OCI-LY1 (cell line): ENCODE results near the gene GPRC5C.

Source experiments
- H2AFZ ChIP-seq: fragments of 200-600 bp; sonication (generic), shearing (Covaris generic); 2 replicates; pipeline ENCODE4 v1.6.0; 2014; ENCODE audit warnings: antibody characterized with exemption, mild to moderate bottlenecking, low read length
- H3F3A ChIP-seq: fragments of 200-600 bp; sonication (generic), shearing (Covaris generic); 2 replicates; pipeline ENCODE4 v1.6.0; 2014; ENCODE audit warnings: mild to moderate bottlenecking, antibody characterized with exemption, low read length, moderate library complexity; ENCODE audit not compliant: insufficient read depth
- H3K27ac ChIP-seq: fragments of 200-600 bp; sonication (generic); 2 replicates; pipeline ENCODE4 v1.5.1; 2014; ENCODE audit warnings: low read length, mixed run types, mild to moderate bottlenecking, low read depth; ENCODE audit not compliant: poor library complexity, severe bottlenecking
- H3K27me3 ChIP-seq: fragments of 200-600 bp; sonication (generic); 2 replicates; pipeline ENCODE4 v1.6.0; 2014; ENCODE audit warnings: antibody characterized with exemption, mild to moderate bottlenecking, low read length, moderate library complexity; ENCODE audit not compliant: insufficient read depth
- H3K36me3 ChIP-seq: fragments of 200-600 bp; sonication (generic); 2 replicates; pipeline ENCODE4 v1.6.1; 2014; ENCODE audit warnings: mild to moderate bottlenecking, antibody characterized with exemption, low read length, moderate library complexity, mixed read lengths; ENCODE audit not compliant: insufficient read depth
- H3K4me1 ChIP-seq: fragments of 200-600 bp; sonication (generic); 2 replicates; pipeline ENCODE4 v1.5.1; 2014; ENCODE audit warnings: mild to moderate bottlenecking, low read length, moderate library complexity; ENCODE audit not compliant: insufficient read depth, severe bottlenecking
- H3K4me2 ChIP-seq: fragments of 200-600 bp; sonication (generic), shearing (Covaris generic); 2 replicates; pipeline ENCODE4 v1.6.1; 2014; ENCODE audit warnings: low read length
- H3K4me3 ChIP-seq: fragments of 200-600 bp; sonication (generic); 2 replicates; pipeline ENCODE4 v1.5.1; 2014; ENCODE audit warnings: low read length, low read depth, mild to moderate bottlenecking, mixed read lengths; ENCODE audit not compliant: poor library complexity, severe bottlenecking
- H3K79me2 ChIP-seq: fragments of 200-600 bp; shearing (Covaris generic); 2 replicates; pipeline ENCODE4 v1.6.1; 2016; ENCODE audit warnings: mixed run types, low read length, mixed read lengths; ENCODE audit not compliant: insufficient read depth
- H3K9ac ChIP-seq: fragments of 200-600 bp; sonication (generic), shearing (Covaris generic); 2 replicates; pipeline ENCODE4 v1.6.1; 2014; ENCODE audit warnings: mild to moderate bottlenecking, low read length, mixed read lengths
- H3K9me2 ChIP-seq: fragments of 200-600 bp; sonication (generic), shearing (Covaris generic); 2 replicates; pipeline ENCODE4 v1.6.1; 2014; ENCODE audit warnings: low read depth, mild to moderate bottlenecking, low read length, mixed read lengths
- H3K9me3 ChIP-seq: fragments of 200-600 bp; shearing (Covaris generic); 2 replicates; pipeline ENCODE4 v1.6.1; 2014; ENCODE audit warnings: low read length, mixed read lengths
- H4K20me1 ChIP-seq: fragments of 200-600 bp; sonication (generic), shearing (Covaris generic); 2 replicates; pipeline ENCODE4 v1.6.0; 2016; ENCODE audit warnings: mild to moderate bottlenecking, low read length; ENCODE audit not compliant: insufficient read depth
- CTCF ChIP-seq: fragments of 200-600 bp; sonication (generic), shearing (Covaris generic); IDR thresholded peaks from 2 replicates; pipeline ENCODE4 v1.5.1; 2017; ENCODE audit warnings: mild to moderate bottlenecking, antibody characterized with exemption, low read length, moderate library complexity, mixed read lengths
- EZH2 ChIP-seq: fragments of 200-600 bp; sonication (generic), shearing (Covaris generic); IDR thresholded peaks from 2 replicates; pipeline ENCODE4 v1.8.0; 2017; ENCODE audit warnings: borderline replicate concordance, mixed run types, mild to moderate bottlenecking, antibody characterized with exemption, low read length, moderate library complexity, mixed read lengths

Gene GPRC5C

GRCh38 chr17:74443516-74444296 lies 11.8 kb downstream of the GPRC5C start:
- Histone ChIP-seq H3K27ac (no peak overlapping the region), H3K9me2 (no peaks in the 10 kb centered on the region), H3K4me3 (no peak overlapping the region), H3K79me2 (no peaks in the 10 kb centered on the region), H3F3A (no peaks in the 10 kb centered on the region), H3K9me3 (peaks cover under 1% of the 10 kb centered on the region; the same call in 1 of the 2 replicates), H3K36me3 (no peaks in the 10 kb centered on the region), H2AFZ (no peak overlapping the region), H3K27me3 (no peaks in the 10 kb centered on the region), H3K9ac (no peak overlapping the region), H3K4me1 (no peaks in the 10 kb centered on the region), H3K4me2 (no peak overlapping the region), H4K20me1 (no peaks in the 10 kb centered on the region)
- no peak for TF ChIP-seq EZH2
- no peak for TF ChIP-seq CTCF

DNA sequence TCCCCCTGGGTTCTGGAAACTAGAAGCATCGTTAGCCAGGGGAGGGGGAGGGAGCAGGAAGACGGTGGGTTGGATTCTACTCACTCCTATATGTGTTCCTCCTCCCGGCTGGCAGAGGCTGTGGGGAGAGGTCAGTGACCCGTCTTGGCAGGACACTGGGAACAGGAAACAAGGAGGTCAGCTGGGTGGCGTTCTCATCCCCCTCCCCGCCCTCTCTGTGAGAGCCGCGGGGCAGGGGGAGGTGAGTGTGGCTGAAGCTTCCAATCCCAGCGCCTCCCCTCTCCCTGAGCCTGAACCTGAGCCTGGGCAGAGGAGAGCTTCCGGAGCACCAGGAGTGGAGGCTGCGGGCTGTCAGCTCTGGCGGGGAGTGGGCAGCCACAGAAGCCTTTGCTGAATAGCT lies 12.5 kb downstream of the GPRC5C start:
- Histone ChIP-seq H2AFZ (no peak overlapping the region), H3K9me3 (no peaks in the 10 kb centered on the region), H3K9me2 (no peaks in the 10 kb centered on the region), H3K27ac (no peak overlapping the region), H3K27me3 (no peaks in the 10 kb centered on the region), H4K20me1 (no peaks in the 10 kb centered on the region), H3K79me2 (no peaks in the 10 kb centered on the region), H3K36me3 (no peaks in the 10 kb centered on the region), H3K4me2 (no peak overlapping the region), H3K4me3 (no peak overlapping the region), H3K9ac (no peak overlapping the region), H3K4me1 (no peaks in the 10 kb centered on the region), H3F3A (no peaks in the 10 kb centered on the region)
- TF ChIP-seq CTCF (no peak), EZH2 (no peak)

- Histone ChIP-seq H3F3A (no peaks in the 10 kb centered on the region), H3K9ac (no peak overlapping the region), H3K27me3 (no peaks in the 10 kb centered on the region), H3K4me2 (no peak overlapping the region), H2AFZ (no peak overlapping the region), H4K20me1 (no peaks in the 10 kb centered on the region), H3K27ac (no peak overlapping the region), H3K9me2 (no peaks in the 10 kb centered on the region), H3K4me1 (no peaks in the 10 kb centered on the region), H3K36me3 (no peaks in the 10 kb centered on the region), H3K79me2 (no peaks in the 10 kb centered on the region), H3K4me3 (no peak overlapping the region), H3K9me3 (no peaks in the 10 kb centered on the region)
- TF ChIP-seq CTCF (no peak), EZH2 (no peak)
These were observed 13.3 kb downstream of the GPRC5C start for GRCh38 chr17:74445158-74445557.
